Muscle layer of colon (tissue), 2 donors: Measurements from ENCODE around the gene KDM2B.
"Not testable (repeated sequence)": the region's sequence is repeated elsewhere in the genome, so short reads cannot be mapped to it uniquely, and the experiment has no call there.

Experiments
- H3K27ac ChIP-seq: one replicate; pipeline ENCODE4 v1.7.0; 2013; ENCODE audit warnings: low read depth, mild to moderate bottlenecking, low read length, moderate library complexity
- H3K27me3 ChIP-seq, 2 donors: one replicate each; pipeline ENCODE4 v1.7.0; 2013; ENCODE audit warnings: low read length in 2 of 2, mild to moderate bottlenecking in 2 of 2; ENCODE audit not compliant: insufficient read depth in 2 of 2, control insufficient read depth in 1 of 2
- H3K36me3 ChIP-seq: one replicate; pipeline ENCODE4 v1.7.0; 2013; ENCODE audit warnings: mild to moderate bottlenecking, low read length; ENCODE audit not compliant: insufficient read depth
- H3K4me1 ChIP-seq: one replicate; pipeline ENCODE4 v1.7.0; 2013; ENCODE audit warnings: mild to moderate bottlenecking, low read length; ENCODE audit not compliant: insufficient read depth
- H3K4me3 ChIP-seq, 2 donors: one replicate each; pipeline ENCODE4 v1.7.0; 2013; ENCODE audit warnings: low read length in 2 of 2, low read depth in 1 of 2, mild to moderate bottlenecking in 1 of 2, moderate library complexity in 1 of 2
- H3K9ac ChIP-seq: one replicate; pipeline ENCODE4 v1.7.0; 2013; ENCODE audit warnings: low read length
- H3K9me3 ChIP-seq: one replicate; pipeline ENCODE4 v1.7.0; 2013; ENCODE audit warnings: mild to moderate bottlenecking, low read length
- donor health status: abdominal sarcoma.
- donor health status: Adenocarcinoma of cecum.

Gene KDM2B

GRCh38 chr12:121400332-121401139 lies 180.3 kb downstream of the KDM2B start:
- no peaks in the 10 kb centered on the region for H3K36me3 ChIP-seq

GRCh38 chr12:121399391-121400331 lies 181.2 kb downstream of the KDM2B start, which contains the start of gene RNF34:
Gene RNF34, plus strand, starts transcription at chr12:121400118. Its CDS starts 95 bp downstream, at chr12:121400213.
- H3K9ac ChIP-seq = peak within 1 kb of the TSS; percentile 23
- H3K4me1 ChIP-seq = peaks cover 28% of the 10 kb centered on the region
- H3K36me3 ChIP-seq = no peaks in the 10 kb centered on the region
- H3K9me3 ChIP-seq = no peaks in the 10 kb centered on the region
- H3K27ac ChIP-seq = peak within 1 kb of the TSS; percentile 53
- H3K4me3 ChIP-seq = peak within 1 kb of the TSS; percentile 77 to 78
- no peaks in the 10 kb centered on the region for H3K27me3 ChIP-seq

More at GRCh38 chr12:121400332-121401139, 180.3 kb downstream of the KDM2B start:
- Histone ChIP-seq H3K9ac (peak overlapping the region; percentile 22), H3K9me3 (no peaks in the 10 kb centered on the region), H3K27me3 (no peaks in the 10 kb centered on the region), H3K4me3 (peak overlapping the region; percentile 77 to 78), H3K27ac (peak overlapping the region; percentile 53), H3K4me1 (peaks cover 35% of the 10 kb centered on the region)

GRCh38 chr12:121398355-121398754 lies 182.5 kb downstream of the KDM2B start:
- peak overlapping the region in 1 of 2 donors; percentile 77 for H3K4me3 ChIP-seq
- peaks cover 25% of the 10 kb centered on the region for H3K4me1 ChIP-seq
- no peaks in the 10 kb centered on the region for H3K9me3 ChIP-seq
- H3K36me3 ChIP-seq = no peaks in the 10 kb centered on the region
- no peak overlapping the region for H3K9ac ChIP-seq
- no peaks in the 10 kb centered on the region for H3K27me3 ChIP-seq
- H3K27ac ChIP-seq = no peak overlapping the region

GRCh38 chr12:121397521-121397920 lies 183.3 kb downstream of the KDM2B start:
- no peak overlapping the region for H3K9ac ChIP-seq
- no peaks in the 10 kb centered on the region for H3K27me3 ChIP-seq
- H3K9me3 ChIP-seq = no peaks in the 10 kb centered on the region
- no peak overlapping the region for H3K4me3 ChIP-seq
- H3K4me1 ChIP-seq = peaks cover 25% of the 10 kb centered on the region
- H3K36me3 ChIP-seq = no peaks in the 10 kb centered on the region
- no peak overlapping the region for H3K27ac ChIP-seq

GRCh38 chr12:121392325-121392716 lies 188.5 kb downstream of the KDM2B start:
- Histone ChIP-seq H3K27ac (no peak overlapping the region), H3K9ac (no peak overlapping the region), H3K27me3 (no peaks in the 10 kb centered on the region), H3K4me1 (no peaks in the 10 kb centered on the region), H3K36me3 (no peaks in the 10 kb centered on the region), H3K4me3 (no peak overlapping the region), H3K9me3 (no peaks in the 10 kb centered on the region)

GRCh38 chr12:121391619-121392324 lies 189.1 kb downstream of the KDM2B start:
- Histone ChIP-seq H3K9me3 (no peaks in the 10 kb centered on the region), H3K4me1 (no peaks in the 10 kb centered on the region), H3K27ac (no peak overlapping the region), H3K4me3 (no peak overlapping the region), H3K27me3 (no peaks in the 10 kb centered on the region), H3K36me3 (no peaks in the 10 kb centered on the region), H3K9ac (no peak overlapping the region)

GRCh38 chr12:121390856-121391255 lies 190.0 kb downstream of the KDM2B start:
- Histone ChIP-seq H3K4me1 (no peaks in the 10 kb centered on the region), H3K4me3 (no peak overlapping the region), H3K9ac (no peak overlapping the region), H3K9me3 (no peaks in the 10 kb centered on the region), H3K27ac (no peak overlapping the region), H3K27me3 (no peaks in the 10 kb centered on the region), H3K36me3 (no peaks in the 10 kb centered on the region)

- H3K27me3 ChIP-seq = no peaks in the 10 kb centered on the region
- H3K27ac ChIP-seq = no peak overlapping the region
- no peaks in the 10 kb centered on the region for H3K4me1 ChIP-seq
- H3K9me3 ChIP-seq = no peaks in the 10 kb centered on the region
- no peaks in the 10 kb centered on the region for H3K36me3 ChIP-seq
- no peak overlapping the region for H3K4me3 ChIP-seq
- H3K9ac ChIP-seq = no peak overlapping the region
Measured at GRCh38 chr12:121388421-121388981, 192.3 kb downstream of the KDM2B start.

GRCh38 chr12:121384891-121385290 lies 195.9 kb downstream of the KDM2B start:
- not testable (repeated sequence) for H3K9me3 ChIP-seq, H3K4me1 ChIP-seq, H3K9ac ChIP-seq, H3K27me3 ChIP-seq, H3K36me3 ChIP-seq, H3K27ac ChIP-seq, H3K4me3 ChIP-seq

GRCh38 chr12:121383601-121384021 lies 197.2 kb downstream of the KDM2B start:
- Histone ChIP-seq H3K27ac (no peak overlapping the region), H3K4me1 (no peaks in the 10 kb centered on the region), H3K9ac (no peak overlapping the region), H3K4me3 (no peak overlapping the region), H3K36me3 (no peaks in the 10 kb centered on the region), H3K27me3 (no peaks in the 10 kb centered on the region), H3K9me3 (no peaks in the 10 kb centered on the region)

GRCh38 chr12:121379945-121380344 lies 200.9 kb downstream of the KDM2B start:
- Histone ChIP-seq H3K9ac (no peak overlapping the region), H3K27me3 (no peaks in the 10 kb centered on the region), H3K4me3 (no peak overlapping the region), H3K9me3 (no peaks in the 10 kb centered on the region), H3K27ac (no peak overlapping the region), H3K36me3 (no peaks in the 10 kb centered on the region), H3K4me1 (no peaks in the 10 kb centered on the region)
